ENCODE measurements around the gene DDAH2. TPM values are rescaled to one million over a fixed set of nuclear protein-coding genes. Genes with fewer than 3 reads are reported as not detected.

The DDAH2 gene
- total RNA-seq, 1 experiment from 2014 or later, result 36.0 TPM

GRCh38 chr6:31691564-31692108 is 37.5 kb downstream of the DDAH2 start:
- DNase-seq (ENCODE audit: low read depth), result no peak

GRCh38 chr6:31691078-31691463 is 38.0 kb downstream of the DDAH2 start:
- no peak for DNase-seq (ENCODE audit: low read depth)

GRCh38 chr6:31690231-31691077 is 38.6 kb downstream of the DDAH2 start:
- DNase-seq (ENCODE audit: low read depth), result no peak

- no peak for DNase-seq (ENCODE audit: low read depth)
Measured at GRCh38 chr6:31689249-31690110, 39.6 kb downstream of the DDAH2 start.

GRCh38 chr6:31687860-31688693 is 41.0 kb downstream of the DDAH2 start:
- no peak for DNase-seq (ENCODE audit: low read depth)

GRCh38 chr6:31687321-31687720 is 41.8 kb downstream of the DDAH2 start:
- DNase-seq (ENCODE audit: low read depth), result no peak

GRCh38 chr6:31686483-31686882 is 42.6 kb downstream of the DDAH2 start:
- no peak for DNase-seq (ENCODE audit: low read depth)

GRCh38 chr6:31683591-31683990 is 45.5 kb downstream of the DDAH2 start:
- DNase-seq (ENCODE audit: low read depth), result no peak

- DNase-seq (ENCODE audit: low read depth), result no peak
Measured at GRCh38 chr6:31681135-31681671, 47.9 kb downstream of the DDAH2 start.

- DNase-seq (ENCODE audit: low read depth), result peak; percentile 83
Measured at GRCh38 chr6:31680226-31681134, 48.6 kb downstream of the DDAH2 start, which contains the start of gene LY6G5C. TSS of gene LY6G5C (minus strand) at chr6:31681067. CDS start at chr6:31680373, 694 bp downstream.

GRCh38 chr6:31677955-31678354 is 51.1 kb downstream of the DDAH2 start:
- DNase-seq (ENCODE audit: low read depth), result no peak

Small RNAs within 50 kb of the gene (small RNA-seq; reads per million reads assigned to genes)
- gene LY6G6D, result not detected
- gene MIR4646, result not detected
- not detected for gene MSH5-SAPCD1
- gene RF00019, result not detected
- gene RNU6-850P, result not detected
- not detected for gene SAPCD1

Other genes starting within 250 kb of the DDAH2 start
- gene MICB, start 231.2 kb downstream of the DDAH2 start, total RNA-seq (2014; rRNA removed; shearing (Covaris generic)), result not detected in 2 replicates
- not detected in 2 replicates for gene MCCD1, start 200.3 kb downstream of the DDAH2 start, total RNA-seq (2014; rRNA removed; shearing (Covaris generic))
- 856 and 950 TPM in 2 replicates for gene DDX39B, start 187.3 kb downstream of the DDAH2 start, total RNA-seq (2014; rRNA removed; shearing (Covaris generic))
- 2.1 TPM in 2 replicates for gene ATP6V1G2, start 182.7 kb downstream of the DDAH2 start, total RNA-seq (2014; rRNA removed; shearing (Covaris generic))
- gene NFKBIL1, start 181.7 kb downstream of the DDAH2 start, total RNA-seq (2014; rRNA removed; shearing (Covaris generic)), result 21.2 and 21.9 TPM in 2 replicates
- gene LTA, start 157.0 kb downstream of the DDAH2 start, total RNA-seq (2014; rRNA removed; shearing (Covaris generic)), result not detected in 2 replicates
- not detected in 2 replicates for gene TNF, start 153.7 kb downstream of the DDAH2 start, total RNA-seq (2014; rRNA removed; shearing (Covaris generic))
- not detected in 2 replicates for gene LTB, start 146.9 kb downstream of the DDAH2 start, total RNA-seq (2014; rRNA removed; shearing (Covaris generic))
- not detected in 2 replicates for gene LST1, start 143.0 kb downstream of the DDAH2 start, total RNA-seq (2014; rRNA removed; shearing (Covaris generic))
- not detected in 2 replicates for gene NCR3, start 136.3 kb downstream of the DDAH2 start, total RNA-seq (2014; rRNA removed; shearing (Covaris generic))
- not detected in 2 replicates for gene AIF1, start 114.1 kb downstream of the DDAH2 start, total RNA-seq (2014; rRNA removed; shearing (Covaris generic))
- 93.0 and 115 TPM in 2 replicates for gene PRRC2A, start 108.6 kb downstream of the DDAH2 start, total RNA-seq (2014; rRNA removed; shearing (Covaris generic))
- gene BAG6, start 76.6 kb downstream of the DDAH2 start, total RNA-seq (2014; rRNA removed; shearing (Covaris generic)), result 196 and 211 TPM in 2 replicates
- gene APOM, start 73.4 kb downstream of the DDAH2 start, total RNA-seq (2014; rRNA removed; shearing (Covaris generic)), result 1.8 and 2.5 TPM in 2 replicates
- gene C6orf47, start 68.5 kb downstream of the DDAH2 start, total RNA-seq (2014; rRNA removed; shearing (Covaris generic)), result 21.8 and 22.8 TPM in 2 replicates
- gene GPANK1, start 64.3 kb downstream of the DDAH2 start, total RNA-seq (2014; rRNA removed; shearing (Covaris generic)), result 37.5 and 38.5 TPM in 2 replicates
- gene CSNK2B, start 63.2 kb downstream of the DDAH2 start, total RNA-seq (2014; rRNA removed; shearing (Covaris generic)), result 272 and 357 TPM in 2 replicates
- 0.88 and 2.6 TPM in 2 replicates for gene LY6G5B, start 59.3 kb downstream of the DDAH2 start, total RNA-seq (2014; rRNA removed; shearing (Covaris generic))
- 0.47 and 3.6 TPM in 2 replicates for gene LY6G5C, start 48.2 kb downstream of the DDAH2 start, total RNA-seq (2014; rRNA removed; shearing (Covaris generic))
- 21.6 and 26.5 TPM in 2 replicates for gene ABHD16A, start 26.0 kb downstream of the DDAH2 start, total RNA-seq (2014; rRNA removed; shearing (Covaris generic))
- not detected in 2 replicates for gene LY6G6F, start 22.4 kb downstream of the DDAH2 start, total RNA-seq (2014; rRNA removed; shearing (Covaris generic))
- not detected in 2 replicates for gene LY6G6D, start 14.0 kb downstream of the DDAH2 start, total RNA-seq (2014; rRNA removed; shearing (Covaris generic))
- not detected in 2 replicates for gene LY6G6C, start 7.6 kb downstream of the DDAH2 start, total RNA-seq (2014; rRNA removed; shearing (Covaris generic))
- gene MPIG6B, start 5.9 kb downstream of the DDAH2 start, total RNA-seq (2014; rRNA removed; shearing (Covaris generic)), result not detected in 2 replicates
- 1,383 and 1,400 TPM in 2 replicates for gene CLIC1, start 7.2 kb upstream of the DDAH2 start, total RNA-seq (2014; rRNA removed; shearing (Covaris generic))
- gene MSH5, start 10.7 kb upstream of the DDAH2 start, total RNA-seq (2014; rRNA removed; shearing (Covaris generic)), result 9.5 and 10.2 TPM in 2 replicates
- gene SAPCD1, start 33.4 kb upstream of the DDAH2 start, total RNA-seq (2014; rRNA removed; shearing (Covaris generic)), result 0.64 and 3.5 TPM in 2 replicates
- gene VWA7, start 48.0 kb upstream of the DDAH2 start, total RNA-seq (2014; rRNA removed; shearing (Covaris generic)), result 0.77 and 0.79 TPM in 2 replicates
- 63.0 and 76.4 TPM in 2 replicates for gene VARS1, start 66.5 kb upstream of the DDAH2 start, total RNA-seq (2014; rRNA removed; shearing (Covaris generic))
- gene LSM2, start 77.7 kb upstream of the DDAH2 start, total RNA-seq (2014; rRNA removed; shearing (Covaris generic)), result 104 and 115 TPM in 2 replicates
- gene HSPA1L, start 86.0 kb upstream of the DDAH2 start, total RNA-seq (2014; rRNA removed; shearing (Covaris generic)), result 0.73 and 1.3 TPM in 2 replicates
- gene HSPA1A, start 86.2 kb upstream of the DDAH2 start, total RNA-seq (2014; rRNA removed; shearing (Covaris generic)), result 99.6 and 108 TPM in 2 replicates
- 134 and 135 TPM in 2 replicates for gene HSPA1B, start 98.4 kb upstream of the DDAH2 start, total RNA-seq (2014; rRNA removed; shearing (Covaris generic))
- gene NEU1, start 133.5 kb upstream of the DDAH2 start, total RNA-seq (2014; rRNA removed; shearing (Covaris generic)), result 46.3 and 49.5 TPM in 2 replicates
- 0.45 TPM in 1 of 2 replicates, not detected in the other for gene SLC44A4, start 149.7 kb upstream of the DDAH2 start, total RNA-seq (2014; rRNA removed; shearing (Covaris generic))
- 56.7 and 57.5 TPM in 2 replicates for gene EHMT2, start 168.4 kb upstream of the DDAH2 start, total RNA-seq (2014; rRNA removed; shearing (Covaris generic))
- gene ZBTB12, start 172.8 kb upstream of the DDAH2 start, total RNA-seq (2014; rRNA removed; shearing (Covaris generic)), result 10.8 and 15.1 TPM in 2 replicates
- gene C2, start 198.4 kb upstream of the DDAH2 start, total RNA-seq (2014; rRNA removed; shearing (Covaris generic)), result 0.13 TPM in 1 of 2 replicates, not detected in the other
- not detected in 2 replicates for gene CFB, start 216.8 kb upstream of the DDAH2 start, total RNA-seq (2014; rRNA removed; shearing (Covaris generic))
- 109 and 116 TPM in 2 replicates for gene NELFE, start 229.7 kb upstream of the DDAH2 start, total RNA-seq (2014; rRNA removed; shearing (Covaris generic))
- 31.4 and 39.0 TPM in 2 replicates for gene SKIC2, start 229.9 kb upstream of the DDAH2 start, total RNA-seq (2014; rRNA removed; shearing (Covaris generic))
- 25.4 and 30.1 TPM in 2 replicates for gene DXO, start 242.8 kb upstream of the DDAH2 start, total RNA-seq (2014; rRNA removed; shearing (Covaris generic))